GM12864 (cell line): ENCODE results near the gene LRP3.

ENCODE experiments used
- DNase-seq: peaks from one replicate; pipeline ENCODE4 v3.0.0-alpha.2; 2011; ENCODE audit warnings: low read depth
- H3K4me3 ChIP-seq: 2 replicates; pipeline ENCODE4 v1.5.1; 2011; ENCODE audit warnings: mild to moderate bottlenecking, low read depth, low read length, control low read depth
- TF ChIP-seq, protein P1 (sequence below): IDR thresholded peaks from 2 replicates; pipeline ENCODE4 v1.5.1; 2011; ENCODE audit warnings: low read depth, mild to moderate bottlenecking, moderate library complexity, low read length, control low read depth, inconsistent platforms; ENCODE audit errors: missing control alignments

LRP3 gene

DNA sequence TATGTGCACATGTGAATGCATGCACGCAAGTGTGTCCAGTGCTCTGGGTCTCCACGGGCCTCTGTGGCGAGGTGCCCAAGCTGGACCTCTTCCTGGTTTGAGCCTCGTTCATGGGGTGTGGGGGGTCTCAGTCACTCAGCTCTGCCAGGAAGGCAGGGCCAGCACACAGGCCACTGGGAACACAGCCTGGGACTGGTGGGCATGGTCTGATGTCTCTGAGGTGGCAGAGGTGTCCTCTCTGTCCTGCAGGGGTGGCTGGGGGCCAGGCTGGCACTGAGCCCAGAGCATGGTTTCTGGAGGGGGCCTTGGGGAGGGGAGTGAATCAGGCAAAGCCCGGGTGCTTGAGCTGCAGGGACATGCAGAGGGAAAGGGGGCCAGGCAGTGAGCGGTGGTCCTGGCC, 9.4 kb downstream of the LRP3 start:
- no peak for DNase-seq
- H3K4me3 ChIP-seq: no peak overlapping the region
- TF ChIP-seq, protein P1, sequence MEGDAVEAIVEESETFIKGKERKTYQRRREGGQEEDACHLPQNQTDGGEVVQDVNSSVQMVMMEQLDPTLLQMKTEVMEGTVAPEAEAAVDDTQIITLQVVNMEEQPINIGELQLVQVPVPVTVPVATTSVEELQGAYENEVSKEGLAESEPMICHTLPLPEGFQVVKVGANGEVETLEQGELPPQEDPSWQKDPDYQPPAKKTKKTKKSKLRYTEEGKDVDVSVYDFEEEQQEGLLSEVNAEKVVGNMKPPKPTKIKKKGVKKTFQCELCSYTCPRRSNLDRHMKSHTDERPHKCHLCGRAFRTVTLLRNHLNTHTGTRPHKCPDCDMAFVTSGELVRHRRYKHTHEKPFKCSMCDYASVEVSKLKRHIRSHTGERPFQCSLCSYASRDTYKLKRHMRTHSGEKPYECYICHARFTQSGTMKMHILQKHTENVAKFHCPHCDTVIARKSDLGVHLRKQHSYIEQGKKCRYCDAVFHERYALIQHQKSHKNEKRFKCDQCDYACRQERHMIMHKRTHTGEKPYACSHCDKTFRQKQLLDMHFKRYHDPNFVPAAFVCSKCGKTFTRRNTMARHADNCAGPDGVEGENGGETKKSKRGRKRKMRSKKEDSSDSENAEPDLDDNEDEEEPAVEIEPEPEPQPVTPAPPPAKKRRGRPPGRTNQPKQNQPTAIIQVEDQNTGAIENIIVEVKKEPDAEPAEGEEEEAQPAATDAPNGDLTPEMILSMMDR: no peak

DNA sequence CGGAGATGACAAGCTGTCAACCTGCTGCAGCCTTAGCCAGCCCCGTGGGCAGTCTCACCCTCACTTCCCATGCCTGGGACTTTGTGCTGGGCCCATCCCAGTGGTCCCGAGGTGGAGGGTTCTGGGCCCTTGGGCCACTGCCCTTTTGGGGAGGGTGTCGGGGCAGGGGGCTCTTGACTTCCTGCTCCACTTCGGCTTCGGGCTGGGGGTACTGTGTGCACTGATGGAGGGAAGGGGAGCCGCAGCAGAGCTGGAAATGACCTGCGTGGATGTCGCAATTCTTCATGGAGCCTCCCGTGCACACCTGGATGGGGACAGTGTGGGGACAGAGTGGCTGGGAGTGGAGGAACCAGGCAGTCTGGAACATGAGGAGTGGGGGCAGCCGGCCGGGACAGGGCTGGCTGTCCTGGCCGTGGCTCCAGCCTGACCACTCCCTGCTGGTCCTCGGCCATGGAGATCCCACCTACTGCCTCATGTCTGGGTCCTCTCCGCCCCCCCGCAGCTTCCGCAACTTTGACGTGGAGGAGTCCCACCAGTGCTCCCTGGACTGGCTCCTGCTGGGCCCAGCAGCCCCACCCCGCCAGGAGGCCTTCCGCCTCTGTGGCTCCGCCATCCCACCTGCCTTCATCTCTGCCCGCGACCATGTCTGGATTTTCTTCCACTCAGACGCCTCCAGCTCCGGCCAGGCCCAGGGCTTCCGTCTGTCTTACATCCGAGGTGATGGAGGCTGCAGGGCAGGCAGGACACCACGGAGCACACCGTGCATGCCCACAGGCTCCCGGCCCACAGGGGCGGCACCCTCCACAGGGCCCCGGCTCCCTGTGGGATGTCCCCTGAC, 10.2 kb downstream of the LRP3 start:
- H3K4me3 ChIP-seq: no peak overlapping the region
- TF ChIP-seq, protein P1: no peak
- DNase-seq: no peak

DNA sequence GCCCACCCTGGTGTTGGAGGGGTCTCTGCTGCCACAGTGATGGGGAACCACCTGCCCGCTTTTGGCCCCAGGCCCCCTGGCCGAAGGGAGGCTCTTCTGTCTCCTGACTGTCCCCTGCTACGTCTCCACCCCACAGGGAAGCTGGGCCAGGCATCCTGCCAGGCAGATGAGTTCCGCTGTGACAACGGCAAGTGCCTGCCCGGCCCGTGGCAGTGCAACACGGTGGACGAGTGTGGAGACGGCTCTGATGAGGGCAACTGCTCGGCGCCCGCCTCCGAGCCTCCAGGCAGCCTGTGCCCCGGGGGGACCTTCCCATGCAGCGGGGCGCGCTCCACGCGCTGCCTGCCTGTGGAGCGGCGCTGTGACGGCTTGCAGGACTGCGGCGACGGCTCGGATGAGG, 11.0 kb downstream of the LRP3 start:
- no peak overlapping the region for H3K4me3 ChIP-seq
- no peak for DNase-seq
- TF ChIP-seq, protein P1: no peak

DNA sequence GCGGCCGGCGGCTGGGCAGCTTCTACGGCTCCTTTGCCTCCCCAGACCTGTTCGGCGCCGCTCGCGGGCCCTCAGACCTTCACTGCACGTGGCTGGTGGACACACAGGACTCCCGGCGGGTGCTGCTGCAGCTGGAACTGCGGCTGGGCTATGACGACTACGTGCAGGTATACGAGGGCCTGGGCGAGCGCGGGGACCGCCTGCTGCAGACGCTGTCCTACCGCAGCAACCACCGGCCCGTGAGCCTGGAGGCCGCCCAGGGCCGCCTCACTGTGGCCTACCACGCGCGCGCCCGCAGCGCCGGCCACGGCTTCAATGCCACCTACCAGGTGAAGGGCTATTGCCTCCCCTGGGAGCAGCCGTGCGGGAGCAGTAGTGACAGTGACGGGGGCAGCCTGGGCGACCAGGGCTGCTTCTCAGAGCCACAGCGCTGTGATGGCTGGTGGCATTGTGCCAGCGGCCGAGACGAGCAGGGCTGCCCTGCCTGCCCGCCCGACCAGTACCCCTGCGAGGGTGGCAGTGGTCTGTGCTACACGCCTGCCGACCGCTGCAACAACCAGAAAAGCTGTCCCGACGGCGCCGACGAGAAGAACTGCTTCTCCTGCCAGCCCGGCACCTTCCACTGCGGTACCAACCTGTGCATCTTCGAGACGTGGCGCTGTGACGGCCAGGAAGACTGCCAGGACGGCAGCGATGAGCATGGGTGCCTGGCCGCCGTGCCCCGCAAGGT, 11.6 kb downstream of the LRP3 start:
- DNase-seq: no peak
- TF ChIP-seq, protein P1: no peak
- H3K4me3 ChIP-seq: no peak overlapping the region

DNA sequence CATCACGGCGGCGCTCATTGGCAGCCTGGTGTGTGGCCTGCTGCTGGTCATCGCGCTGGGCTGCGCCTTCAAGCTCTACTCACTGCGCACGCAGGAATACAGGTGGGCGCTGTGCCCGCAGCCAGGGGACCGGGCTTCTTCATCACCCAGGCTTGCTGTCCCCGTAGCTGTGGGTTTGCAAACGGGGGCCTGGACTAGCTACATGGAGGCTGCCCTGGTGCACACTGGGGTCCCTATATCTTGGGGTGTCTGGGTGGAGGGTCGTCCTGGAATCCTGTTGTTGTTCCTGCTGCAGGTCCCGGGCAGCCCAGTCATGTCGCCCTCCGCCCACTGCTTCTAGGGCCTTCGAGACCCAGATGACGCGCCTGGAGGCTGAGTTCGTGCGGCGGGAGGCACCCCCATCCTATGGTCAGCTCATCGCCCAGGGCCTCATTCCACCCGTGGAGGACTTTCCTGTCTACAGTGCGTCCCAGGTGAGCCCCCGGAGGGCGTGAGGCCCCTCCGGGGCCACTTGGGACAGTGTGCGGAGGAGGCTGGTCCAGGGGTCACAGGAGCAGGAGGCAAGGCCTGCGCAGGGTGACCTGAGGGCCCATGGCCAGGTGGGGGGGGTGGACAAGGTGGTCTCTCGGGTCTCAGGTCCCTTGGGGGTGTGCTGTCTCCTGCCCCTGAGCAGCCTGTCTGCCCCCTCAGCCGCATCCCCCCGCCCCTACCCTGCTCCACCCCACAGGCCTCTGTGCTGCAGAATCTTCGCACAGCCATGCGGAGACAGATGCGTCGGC, 12.3 kb downstream of the LRP3 start:
- no peak for DNase-seq
- TF ChIP-seq, protein P1: no peak
- H3K4me3 ChIP-seq: no peak overlapping the region

DNA sequence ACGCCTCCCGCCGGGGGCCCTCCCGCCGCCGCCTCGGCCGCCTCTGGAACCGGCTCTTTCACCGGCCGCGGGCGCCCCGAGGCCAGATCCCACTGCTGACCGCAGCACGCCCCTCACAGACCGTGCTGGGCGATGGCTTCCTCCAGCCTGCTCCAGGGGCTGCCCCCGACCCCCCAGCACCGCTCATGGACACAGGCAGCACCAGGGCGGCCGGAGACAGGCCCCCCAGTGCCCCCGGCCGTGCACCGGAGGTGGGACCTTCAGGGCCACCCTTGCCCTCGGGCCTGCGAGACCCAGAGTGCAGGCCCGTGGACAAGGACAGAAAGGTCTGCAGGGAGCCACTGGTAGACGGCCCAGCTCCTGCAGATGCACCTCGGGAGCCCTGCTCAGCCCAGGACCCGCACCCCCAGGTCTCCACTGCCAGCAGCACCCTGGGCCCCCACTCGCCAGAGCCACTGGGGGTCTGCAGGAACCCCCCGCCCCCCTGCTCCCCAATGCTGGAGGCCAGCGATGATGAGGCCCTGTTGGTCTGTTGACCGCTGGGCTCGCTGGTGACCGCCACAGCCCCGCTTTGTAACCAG, 13.0 kb downstream of the LRP3 start:
- no peak for DNase-seq
- TF ChIP-seq, protein P1: no peak
- H3K4me3 ChIP-seq: no peak overlapping the region
